Tibial artery (tissue), 4 donors: Measurements from ENCODE around the gene ALDH4A1.
"Not testable (repeated sequence)": the region's sequence is repeated elsewhere in the genome, so short reads cannot be mapped to it uniquely, and the experiment has no call there.

Source experiments
- DNase-seq, 2 donors: peaks; one replicate each; pipeline ENCODE4 v3.0.0-alpha.2; 2019
- H3K27ac ChIP-seq, 2 donors: fragments of 200-600 bp; sonication (generic) in 1 of 2; 1 replicate in 1 of 2; 2 replicates in 1 of 2; pipeline ENCODE4 v1.5.1; 2018 to 2019; ENCODE audit warnings: mild to moderate bottlenecking in 1 of 2
- H3K27me3 ChIP-seq, 2 donors: fragments of 200-600 bp; sonication (generic) in 1 of 2; one replicate each; pipeline versions ENCODE4 v1.5.1 to v1.6.0; 2016 to 2019
- H3K36me3 ChIP-seq, 3 donors: fragments of 200-600 bp; sonication (generic) in 2 of 3; one replicate each; pipeline ENCODE4 v1.5.1; 2016 to 2019; ENCODE audit warnings: mild to moderate bottlenecking in 2 of 3
- H3K4me1 ChIP-seq, 4 donors: fragments of 200-600 bp; sonication (generic) in 2 of 4; 1 replicate in 3 of 4; 2 replicates in 1 of 4; pipeline ENCODE4 v1.5.1; 2016 to 2019
- H3K4me3 ChIP-seq, 2 donors: fragments of 200-600 bp; sonication (generic) in 1 of 2; 1 replicate in 1 of 2; 2 replicates in 1 of 2; pipeline ENCODE4 v1.5.1; 2018 to 2019; ENCODE audit warnings: mild to moderate bottlenecking in 2 of 2
- H3K9me3 ChIP-seq, 3 donors: fragments of 200-600 bp; sonication (generic) in 1 of 3; one replicate each; pipeline ENCODE4 v1.5.1; 2016 to 2019
- CTCF ChIP-seq, 2 experiments: fragments of 200-600 bp in 1 of 2; fragments of 450-650 bp in 1 of 2; IDR thresholded peaks; one replicate each; pipeline ENCODE4 v1.5.1; 2017 to 2019; ENCODE audit warnings: antibody characterized with exemption in 2 of 2, mild to moderate bottlenecking in 1 of 2, moderate library complexity in 1 of 2
- intact Hi-C: fragments of 100-400 bp; cut with DNase I; formaldehyde crosslinking; loops from one replicate; pipeline ENCODE4 v1.15.0; 2023; ENCODE audit warnings: low total_unique reads

Gene ALDH4A1

GRCh38 chr1:18852501-18852900 lies 49.9 kb downstream of the ALDH4A1 start:
- H3K27me3 ChIP-seq: peaks cover 0 to 59% of the 10 kb centered on the region in 2 donors
- H3K9me3 ChIP-seq: no peaks in the 10 kb centered on the region
- no peak for TF ChIP-seq CTCF (IDR thresholded peaks at IDR 0.05)
- no peaks in the 10 kb centered on the region for H3K36me3 ChIP-seq
- peaks cover 0 to 4% (median 0%) of the 10 kb centered on the region in 4 donors for H3K4me1 ChIP-seq
- no peak overlapping the region for H3K4me3 ChIP-seq
- intact Hi-C loops: no loop called here
- no peak overlapping the region for H3K27ac ChIP-seq
- DNase-seq: no peak

- no peaks in the 10 kb centered on the region for H3K9me3 ChIP-seq
- H3K36me3 ChIP-seq: no peaks in the 10 kb centered on the region
- no peak overlapping the region for H3K4me3 ChIP-seq
- H3K4me1 ChIP-seq: peaks cover 0 to 4% (median 0%) of the 10 kb centered on the region in 4 donors
- intact Hi-C loops: no loop called here
- no peak for DNase-seq
- H3K27ac ChIP-seq: no peak overlapping the region
- TF ChIP-seq CTCF (IDR thresholded peaks at IDR 0.05): no peak
- H3K27me3 ChIP-seq: peaks cover 0 to 42% of the 10 kb centered on the region in 2 donors
Observed at GRCh38 chr1:18849261-18849711, 53.1 kb downstream of the ALDH4A1 start.

GRCh38 chr1:18847723-18848122 lies 54.6 kb downstream of the ALDH4A1 start:
- H3K27ac ChIP-seq, H3K9me3 ChIP-seq, H3K4me1 ChIP-seq, DNase-seq, intact Hi-C loops, H3K36me3 ChIP-seq, H3K4me3 ChIP-seq: not testable (repeated sequence)
- peaks cover 0 to 38% of the 10 kb centered on the region in 2 donors for H3K27me3 ChIP-seq

- no peaks in the 10 kb centered on the region for H3K9me3 ChIP-seq
- intact Hi-C loops: no loop called here
- no peaks in the 10 kb centered on the region for H3K4me1 ChIP-seq
- no peak for TF ChIP-seq CTCF (IDR thresholded peaks at IDR 0.05)
- H3K27me3 ChIP-seq: peaks cover 0 to 53% of the 10 kb centered on the region in 2 donors
- H3K36me3 ChIP-seq: no peaks in the 10 kb centered on the region
- no peak overlapping the region for H3K4me3 ChIP-seq
- no peak overlapping the region for H3K27ac ChIP-seq
- DNase-seq: no peak
Observed at GRCh38 chr1:18840145-18840544, 62.2 kb downstream of the ALDH4A1 start.

- Histone ChIP-seq H3K36me3 (no peaks in the 10 kb centered on the region), H3K27ac (no peak overlapping the region), H3K4me3 (no peak overlapping the region), H3K27me3 (peaks cover 0 to 62% of the 10 kb centered on the region in 2 donors), H3K9me3 (peaks cover 0 to 2% (median 0%) of the 10 kb centered on the region in 3 donors), H3K4me1 (no peaks in the 10 kb centered on the region)
- DNase-seq: no peak
- no peak for TF ChIP-seq CTCF (IDR thresholded peaks at IDR 0.05)
- intact Hi-C loops: no loop called here
Observed at GRCh38 chr1:18836654-18837053, 65.7 kb downstream of the ALDH4A1 start.

GRCh38 chr1:18832319-18832718 lies 70.0 kb downstream of the ALDH4A1 start:
- DNase-seq, H3K4me3 ChIP-seq, H3K27ac ChIP-seq, H3K36me3 ChIP-seq, H3K4me1 ChIP-seq, intact Hi-C loops: not testable (repeated sequence)
- peaks cover 0 to 11% (median 4%) of the 10 kb centered on the region in 3 donors for H3K9me3 ChIP-seq
- H3K27me3 ChIP-seq: peaks cover 0 to 51% of the 10 kb centered on the region in 2 donors

- H3K27me3 ChIP-seq: peaks cover 0 to 48% of the 10 kb centered on the region in 2 donors
- intact Hi-C loops: no loop called here
- no peak for TF ChIP-seq CTCF (IDR thresholded peaks at IDR 0.05)
- no peak overlapping the region for H3K27ac ChIP-seq
- no peak overlapping the region for H3K4me3 ChIP-seq
- no peaks in the 10 kb centered on the region for H3K36me3 ChIP-seq
- H3K9me3 ChIP-seq: peaks cover 0 to 11% (median 4%) of the 10 kb centered on the region in 3 donors
- DNase-seq: no peak
- no peaks in the 10 kb centered on the region for H3K4me1 ChIP-seq
Observed at GRCh38 chr1:18831656-18832055, 70.7 kb downstream of the ALDH4A1 start.
